ENCODE results near the gene SYNE1.

- TF ChIP-seq, protein P1, sequence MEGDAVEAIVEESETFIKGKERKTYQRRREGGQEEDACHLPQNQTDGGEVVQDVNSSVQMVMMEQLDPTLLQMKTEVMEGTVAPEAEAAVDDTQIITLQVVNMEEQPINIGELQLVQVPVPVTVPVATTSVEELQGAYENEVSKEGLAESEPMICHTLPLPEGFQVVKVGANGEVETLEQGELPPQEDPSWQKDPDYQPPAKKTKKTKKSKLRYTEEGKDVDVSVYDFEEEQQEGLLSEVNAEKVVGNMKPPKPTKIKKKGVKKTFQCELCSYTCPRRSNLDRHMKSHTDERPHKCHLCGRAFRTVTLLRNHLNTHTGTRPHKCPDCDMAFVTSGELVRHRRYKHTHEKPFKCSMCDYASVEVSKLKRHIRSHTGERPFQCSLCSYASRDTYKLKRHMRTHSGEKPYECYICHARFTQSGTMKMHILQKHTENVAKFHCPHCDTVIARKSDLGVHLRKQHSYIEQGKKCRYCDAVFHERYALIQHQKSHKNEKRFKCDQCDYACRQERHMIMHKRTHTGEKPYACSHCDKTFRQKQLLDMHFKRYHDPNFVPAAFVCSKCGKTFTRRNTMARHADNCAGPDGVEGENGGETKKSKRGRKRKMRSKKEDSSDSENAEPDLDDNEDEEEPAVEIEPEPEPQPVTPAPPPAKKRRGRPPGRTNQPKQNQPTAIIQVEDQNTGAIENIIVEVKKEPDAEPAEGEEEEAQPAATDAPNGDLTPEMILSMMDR (IDR thresholded peaks at IDR 0.05 in 4 of 5, conservative IDR thresholded peaks at IDR 0.05 in 1 of 5) = no peak
- TF ChIP-seq POLR2A (IDR thresholded peaks at IDR 0.05) = no peak
Measured at GRCh38 chr6:152637296-152638047, at the start of gene SYNE1.
